ENCODE results near the gene MARK1. TPM values are rescaled to one million over a fixed set of nuclear protein-coding genes. Genes with fewer than 3 reads are reported as not detected.
"Not testable (repeated sequence)": the region's sequence is repeated elsewhere in the genome, so short reads cannot be mapped to it uniquely, and the experiment has no call there.

Gene MARK1
- total RNA-seq, 2 experiments from 2014 or later, result not detected

DNA sequence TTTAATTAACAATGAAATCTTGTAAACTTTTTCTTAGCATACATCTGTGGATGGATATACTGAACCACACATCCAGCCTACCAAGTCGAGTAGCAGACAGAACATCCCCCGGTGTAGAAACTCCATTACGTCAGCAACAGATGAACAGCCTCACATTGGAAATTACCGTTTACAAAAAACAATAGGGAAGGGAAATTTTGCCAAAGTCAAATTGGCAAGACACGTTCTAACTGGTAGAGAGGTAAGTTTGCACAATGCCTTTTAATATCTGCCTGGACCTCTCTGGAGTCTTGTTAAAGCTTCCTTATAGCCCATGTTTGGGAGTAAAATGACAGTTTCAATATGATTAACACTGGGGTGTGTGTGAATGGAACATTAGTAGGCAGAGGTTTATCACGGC, 51.4 kb downstream of the MARK1 start:
- Mint-ChIP-seq H3K9me3 (peaks cover 7% of the 10 kb centered on the region), H3K27ac (no peak overlapping the region), H3K4me3 (no peak overlapping the region), H3K36me3 (ENCODE audit: low read depth) (no peaks in the 10 kb centered on the region), H3K27me3 (ENCODE audit: low read depth) (peaks cover 7% of the 10 kb centered on the region), H3K4me1 (ENCODE audit: low read depth) (no peaks in the 10 kb centered on the region)
- CTCF ChIA-PET, result interaction anchor here (0.6 kb wide), 1 partner anchor 521 kb away, joined by 5 read pairs; no protein-coding TSS in a partner anchor
- DNase-seq, result no peak
- intact Hi-C loops (cut with micrococcal nuclease), result no loop called here

- Mint-ChIP-seq H3K27ac (no peak overlapping the region), H3K4me1 (ENCODE audit: low read depth) (no peaks in the 10 kb centered on the region), H3K9me3 (no peaks in the 10 kb centered on the region), H3K4me3 (no peak overlapping the region), H3K27me3 (ENCODE audit: low read depth) (peaks cover 4% of the 10 kb centered on the region), H3K36me3 (ENCODE audit: low read depth) (no peaks in the 10 kb centered on the region)
- no peak for DNase-seq
- intact Hi-C loops (cut with micrococcal nuclease), result no loop called here
- CTCF ChIA-PET, result no interaction called here
These were observed 64.8 kb downstream of the MARK1 start for GRCh38 chr1:220592714-220593113.

DNA sequence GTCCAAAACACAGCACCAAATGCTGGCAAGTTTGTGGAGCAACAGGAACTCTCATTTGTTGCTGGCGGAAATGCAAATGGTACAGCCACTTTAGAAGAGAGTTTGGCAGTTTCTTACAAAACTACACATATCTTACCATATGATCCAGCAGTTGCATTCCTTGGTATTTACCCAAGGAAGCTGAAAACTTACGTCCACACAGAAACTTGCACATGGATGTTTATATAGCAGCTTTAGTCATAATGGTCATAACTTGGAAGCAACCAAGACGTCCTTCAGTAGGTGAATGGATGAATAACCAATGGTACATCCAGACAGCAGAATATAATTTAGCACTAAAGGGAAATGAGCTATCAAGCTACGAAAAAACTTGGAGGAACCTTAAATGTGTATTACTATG, 66.4 kb downstream of the MARK1 start:
- CTCF ChIA-PET, result no interaction called here
- no peak overlapping the region for H3K4me3 Mint-ChIP-seq
- no peak for DNase-seq
- no peaks in the 10 kb centered on the region for H3K4me1 Mint-ChIP-seq (ENCODE audit: low read depth)
- H3K36me3 Mint-ChIP-seq (ENCODE audit: low read depth), result no peaks in the 10 kb centered on the region
- H3K27me3 Mint-ChIP-seq (ENCODE audit: low read depth), result peaks cover 4% of the 10 kb centered on the region
- H3K9me3 Mint-ChIP-seq, result no peaks in the 10 kb centered on the region
- no peak overlapping the region for H3K27ac Mint-ChIP-seq
- intact Hi-C loops (cut with micrococcal nuclease), result no loop called here

DNA sequence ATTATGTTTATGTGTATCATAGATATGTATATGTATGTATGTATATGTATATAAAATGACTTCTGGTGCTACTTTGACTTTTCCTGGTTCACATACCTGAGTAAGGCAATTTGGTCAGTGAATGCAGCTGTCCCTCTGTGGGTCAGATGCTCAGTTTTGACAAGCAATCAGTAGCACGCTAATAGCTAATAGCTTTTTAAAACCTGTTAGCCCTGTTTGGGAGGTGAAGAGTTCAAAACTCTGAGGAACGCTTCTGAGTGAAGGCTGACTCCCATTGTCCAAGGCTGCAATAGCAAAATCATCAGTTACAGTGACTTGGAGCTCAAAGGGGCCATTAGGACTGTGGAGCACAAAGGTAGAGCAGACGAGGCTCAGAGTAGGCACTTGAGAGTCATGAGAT, 67.2 kb downstream of the MARK1 start:
- no peaks in the 10 kb centered on the region for H3K9me3 Mint-ChIP-seq
- intact Hi-C loops (cut with micrococcal nuclease), result no loop called here
- CTCF ChIA-PET, result no interaction called here

DNA sequence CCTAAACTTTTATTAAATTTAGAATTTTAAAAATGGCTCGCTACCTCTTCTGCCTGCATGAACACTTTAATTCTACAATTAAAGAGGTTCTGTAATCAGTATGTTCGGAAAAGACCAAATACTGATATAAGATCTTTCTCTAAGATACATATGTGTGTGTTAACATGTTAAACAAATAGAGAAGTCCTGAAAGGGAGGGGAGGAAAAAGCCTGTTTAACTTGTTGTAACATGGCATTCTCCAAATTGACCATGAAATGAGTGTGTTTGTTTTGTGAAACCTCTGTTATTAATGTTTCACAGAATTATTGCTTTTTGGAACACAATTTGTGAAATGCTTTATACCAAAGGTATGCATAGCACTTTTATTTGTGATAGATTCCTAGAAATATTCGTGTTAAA, 77.0 kb downstream of the MARK1 start:
- Mint-ChIP-seq H3K27ac (no peak overlapping the region), H3K36me3 (ENCODE audit: low read depth) (no peaks in the 10 kb centered on the region)

More for the DNA sequence above, 67.2 kb downstream of the MARK1 start:
- Mint-ChIP-seq H3K27ac (no peak overlapping the region), H3K4me3 (no peak overlapping the region), H3K4me1 (ENCODE audit: low read depth) (no peaks in the 10 kb centered on the region), H3K27me3 (ENCODE audit: low read depth) (peaks cover 4% of the 10 kb centered on the region), H3K36me3 (ENCODE audit: low read depth) (no peaks in the 10 kb centered on the region)
- no peak for DNase-seq

GRCh38 chr1:220605651-220606050, 77.7 kb downstream of the MARK1 start:
- CTCF ChIA-PET; DNase-seq; intact Hi-C loops (cut with micrococcal nuclease): not testable (repeated sequence)

More for the DNA sequence above, 77.0 kb downstream of the MARK1 start:
- intact Hi-C loops (cut with micrococcal nuclease), result no loop called here
- H3K4me3 Mint-ChIP-seq, result no peak overlapping the region
- DNase-seq, result no peak
- CTCF ChIA-PET, result no interaction called here
- peaks cover 6% of the 10 kb centered on the region for H3K27me3 Mint-ChIP-seq (ENCODE audit: low read depth)
- peaks cover 3% of the 10 kb centered on the region for H3K9me3 Mint-ChIP-seq
- H3K4me1 Mint-ChIP-seq (ENCODE audit: low read depth), result no peaks in the 10 kb centered on the region

GRCh38 chr1:220611100-220611499, 83.2 kb downstream of the MARK1 start:
- H3K27ac Mint-ChIP-seq; CTCF ChIA-PET; H3K9me3 Mint-ChIP-seq; intact Hi-C loops (cut with micrococcal nuclease); H3K4me1 Mint-ChIP-seq (ENCODE audit: low read depth); H3K4me3 Mint-ChIP-seq; H3K36me3 Mint-ChIP-seq (ENCODE audit: low read depth); DNase-seq: not testable (repeated sequence)
- H3K27me3 Mint-ChIP-seq (ENCODE audit: low read depth), result peaks cover 12% of the 10 kb centered on the region

More at GRCh38 chr1:220605651-220606050, 77.7 kb downstream of the MARK1 start:
- H3K27me3 Mint-ChIP-seq (ENCODE audit: low read depth); H3K36me3 Mint-ChIP-seq (ENCODE audit: low read depth); H3K4me1 Mint-ChIP-seq (ENCODE audit: low read depth); H3K4me3 Mint-ChIP-seq; H3K27ac Mint-ChIP-seq; H3K9me3 Mint-ChIP-seq: not testable (repeated sequence)

GRCh38 chr1:220616836-220617235, 88.9 kb downstream of the MARK1 start:
- Mint-ChIP-seq H3K27ac (no peak overlapping the region), H3K4me3 (no peak overlapping the region), H3K9me3 (no peaks in the 10 kb centered on the region), H3K27me3 (ENCODE audit: low read depth) (no peaks in the 10 kb centered on the region), H3K36me3 (ENCODE audit: low read depth) (no peaks in the 10 kb centered on the region), H3K4me1 (ENCODE audit: low read depth) (no peaks in the 10 kb centered on the region)
- no peak for DNase-seq
- intact Hi-C loops (cut with micrococcal nuclease), result no loop called here
- CTCF ChIA-PET, result no interaction called here

DNA sequence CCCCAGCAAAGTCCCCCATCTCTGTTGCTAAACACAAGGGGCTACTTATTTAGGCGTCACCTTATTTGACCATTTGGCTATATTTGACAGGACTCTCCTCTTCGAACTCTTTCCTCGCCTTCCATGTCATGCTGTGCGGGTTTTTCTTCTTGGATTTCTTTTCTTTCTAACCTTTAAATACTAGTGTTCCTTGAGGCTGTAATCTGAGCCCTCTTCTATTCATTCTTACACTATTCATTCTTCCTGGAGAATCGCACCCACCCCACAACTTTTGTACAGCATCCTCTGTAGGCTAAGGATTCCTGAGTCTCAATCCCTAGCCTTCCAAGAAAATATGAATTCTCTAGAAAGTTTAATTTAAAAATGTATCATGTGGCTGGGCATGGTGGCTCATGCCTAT, 100.5 kb downstream of the MARK1 start:
- H3K36me3 Mint-ChIP-seq (ENCODE audit: low read depth), result no peaks in the 10 kb centered on the region
- no peak for DNase-seq
- intact Hi-C loops (cut with micrococcal nuclease), result no loop called here
- no peak overlapping the region for H3K4me3 Mint-ChIP-seq
- H3K9me3 Mint-ChIP-seq, result no peaks in the 10 kb centered on the region
- CTCF ChIA-PET, result interaction anchor here (0.7 kb wide), 1 partner anchor 172 kb away, joined by 6 read pairs; no protein-coding TSS in a partner anchor
- H3K4me1 Mint-ChIP-seq (ENCODE audit: low read depth), result no peaks in the 10 kb centered on the region
- peaks cover 7% of the 10 kb centered on the region for H3K27me3 Mint-ChIP-seq (ENCODE audit: low read depth)
- no peak overlapping the region for H3K27ac Mint-ChIP-seq

DNA sequence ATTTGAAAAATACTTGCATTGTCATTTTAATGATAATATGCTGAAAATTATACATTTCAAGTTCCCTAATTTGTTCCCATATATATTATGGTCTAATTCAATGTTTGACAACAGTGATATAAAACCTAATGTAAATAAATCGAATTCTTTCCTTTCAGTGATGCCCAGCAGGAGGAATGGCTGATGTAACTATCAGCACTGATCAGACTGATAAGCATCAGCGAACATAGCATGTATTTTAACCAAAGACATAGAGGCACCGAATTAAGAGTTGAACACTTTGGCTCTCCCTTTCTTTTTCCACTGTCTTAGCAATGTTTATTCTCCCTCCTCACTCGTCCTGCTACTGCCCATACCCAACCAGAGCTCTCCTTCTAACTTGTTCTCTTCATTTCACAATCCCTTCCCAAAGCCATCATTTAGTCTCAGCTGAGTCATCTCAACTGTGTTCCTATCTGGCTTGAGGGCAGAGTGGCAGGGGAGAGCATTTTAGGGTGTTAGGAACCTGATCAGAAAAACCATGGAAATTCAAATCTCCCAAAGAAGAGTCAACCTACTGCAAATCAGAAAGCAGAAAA, 103.4 kb downstream of the MARK1 start:
- CTCF ChIA-PET, result no interaction called here
- Mint-ChIP-seq H3K4me3 (no peak overlapping the region), H3K27ac (no peak overlapping the region), H3K27me3 (ENCODE audit: low read depth) (peaks cover 2% of the 10 kb centered on the region), H3K9me3 (no peaks in the 10 kb centered on the region), H3K4me1 (ENCODE audit: low read depth) (no peaks in the 10 kb centered on the region), H3K36me3 (ENCODE audit: low read depth) (no peaks in the 10 kb centered on the region)
- intact Hi-C loops (cut with micrococcal nuclease), result no loop called here
- DNase-seq, result no peak

- no peaks in the 10 kb centered on the region for H3K4me1 Mint-ChIP-seq (ENCODE audit: low read depth)
- H3K4me3 Mint-ChIP-seq, result no peak overlapping the region
- H3K9me3 Mint-ChIP-seq, result no peaks in the 10 kb centered on the region
- H3K27ac Mint-ChIP-seq, result no peak overlapping the region
- intact Hi-C loops (cut with micrococcal nuclease), result no loop called here
- CTCF ChIA-PET, result interaction anchor here (0.7 kb wide), 2 partner anchors 44 to 173 kb away, joined by 3 read pairs; no protein-coding TSS in a partner anchor
- peaks cover 4% of the 10 kb centered on the region for H3K27me3 Mint-ChIP-seq (ENCODE audit: low read depth)
- no peaks in the 10 kb centered on the region for H3K36me3 Mint-ChIP-seq (ENCODE audit: low read depth)
- no peak for DNase-seq
These were observed 109.8 kb downstream of the MARK1 start for GRCh38 chr1:220637759-220638158.

DNA sequence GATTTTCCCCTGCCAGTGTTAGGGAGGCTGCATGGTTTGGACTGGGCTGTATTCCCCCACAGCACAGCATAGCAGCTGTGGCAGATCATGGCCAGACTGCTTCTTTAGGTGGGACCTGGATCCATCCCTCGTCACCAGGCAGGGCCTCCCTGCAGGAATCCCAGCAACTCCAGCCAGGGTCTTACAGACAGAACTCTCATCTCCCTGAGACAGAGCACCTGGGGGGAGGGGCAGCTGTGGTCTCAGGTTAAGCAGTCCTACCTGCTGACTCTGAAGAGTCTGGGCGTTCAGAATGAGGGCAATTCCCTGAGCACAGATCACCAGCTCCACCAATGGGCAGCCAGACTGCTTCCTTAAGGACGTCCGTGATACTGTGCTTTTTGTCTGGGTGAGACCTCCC, 114.3 kb downstream of the MARK1 start:
- DNase-seq, result no peak
- no peak overlapping the region for H3K4me3 Mint-ChIP-seq
- H3K27me3 Mint-ChIP-seq (ENCODE audit: low read depth), result peaks cover 8% of the 10 kb centered on the region
- CTCF ChIA-PET, result no interaction called here
- no peak overlapping the region for H3K27ac Mint-ChIP-seq
- intact Hi-C loops (cut with micrococcal nuclease), result no loop called here
- H3K9me3 Mint-ChIP-seq, result no peaks in the 10 kb centered on the region
- no peaks in the 10 kb centered on the region for H3K36me3 Mint-ChIP-seq (ENCODE audit: low read depth)
- H3K4me1 Mint-ChIP-seq (ENCODE audit: low read depth), result no peaks in the 10 kb centered on the region

- Mint-ChIP-seq H3K4me1 (ENCODE audit: low read depth) (no peaks in the 10 kb centered on the region), H3K9me3 (no peaks in the 10 kb centered on the region), H3K27ac (no peak overlapping the region), H3K36me3 (ENCODE audit: low read depth) (no peaks in the 10 kb centered on the region), H3K4me3 (no peak overlapping the region), H3K27me3 (ENCODE audit: low read depth) (no peaks in the 10 kb centered on the region)
- intact Hi-C loops (cut with micrococcal nuclease), result no loop called here
- no peak for DNase-seq
- CTCF ChIA-PET, result no interaction called here
These were observed 125.1 kb downstream of the MARK1 start for GRCh38 chr1:220652995-220653394.
